ENCODE measurements around the gene CTBS. TPM values are rescaled to one million over a fixed set of nuclear protein-coding genes. Genes with fewer than 3 reads are reported as not detected.
A peak's percentile ranks its signal among the peaks of the same experiment; 100 is the strongest.
"Not testable (repeated sequence)": the region's sequence is repeated elsewhere in the genome, so short reads cannot be mapped to it uniquely, and the experiment has no call there.

Gene CTBS, protein sequence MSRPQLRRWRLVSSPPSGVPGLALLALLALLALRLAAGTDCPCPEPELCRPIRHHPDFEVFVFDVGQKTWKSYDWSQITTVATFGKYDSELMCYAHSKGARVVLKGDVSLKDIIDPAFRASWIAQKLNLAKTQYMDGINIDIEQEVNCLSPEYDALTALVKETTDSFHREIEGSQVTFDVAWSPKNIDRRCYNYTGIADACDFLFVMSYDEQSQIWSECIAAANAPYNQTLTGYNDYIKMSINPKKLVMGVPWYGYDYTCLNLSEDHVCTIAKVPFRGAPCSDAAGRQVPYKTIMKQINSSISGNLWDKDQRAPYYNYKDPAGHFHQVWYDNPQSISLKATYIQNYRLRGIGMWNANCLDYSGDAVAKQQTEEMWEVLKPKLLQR
- 5.9 and 6.3 TPM in 2 replicates for total RNA-seq

DNA sequence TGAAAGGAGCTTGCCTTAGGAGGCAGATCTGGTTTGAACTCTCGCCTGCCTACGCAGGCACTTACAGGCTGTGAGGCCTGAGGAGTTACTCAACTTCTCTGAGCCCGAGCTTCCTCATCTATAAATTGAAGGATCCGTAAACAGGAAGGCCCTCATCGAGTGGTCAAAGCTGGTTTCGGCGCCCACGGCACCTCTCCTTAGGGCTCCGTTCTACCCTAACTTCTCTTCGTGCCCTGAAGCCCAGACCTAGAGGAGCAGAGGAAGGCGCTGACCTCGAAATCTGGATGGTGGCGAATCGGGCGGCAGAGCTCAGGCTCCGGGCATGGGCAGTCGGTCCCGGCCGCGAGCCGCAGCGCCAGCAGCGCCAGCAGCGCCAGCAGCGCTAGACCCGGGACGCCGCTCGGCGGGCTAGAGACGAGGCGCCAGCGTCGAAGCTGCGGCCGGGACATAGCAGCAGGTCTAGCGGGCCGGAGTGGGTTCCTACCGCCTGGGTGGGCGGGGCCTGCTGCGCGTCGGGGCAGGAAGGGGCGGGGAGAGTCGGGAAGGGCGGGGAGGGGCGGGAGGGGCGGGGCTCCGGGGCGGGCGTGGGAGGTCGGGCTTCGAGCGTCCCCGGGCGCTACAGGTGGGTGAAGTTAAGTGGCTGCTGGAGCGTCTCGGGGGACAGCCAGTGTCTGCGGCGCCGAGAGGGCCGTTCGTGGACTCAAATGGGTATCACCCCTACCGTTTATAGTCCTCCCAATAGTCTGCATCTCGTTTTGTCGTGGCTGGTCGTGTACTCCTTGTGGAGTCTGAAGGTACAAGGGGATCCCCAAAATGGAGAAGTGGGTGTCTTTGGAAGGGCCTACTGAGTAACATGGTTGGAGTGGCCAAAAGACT lies at the start of gene CTBS:
Gene CTBS, minus strand, starts transcription at position 474 of the 876 bp plus-strand sequence. Its CDS starts 25 bp downstream, at position 449.
- DNase-seq (ENCODE audit: low read depth, low spot score), result peak; percentile 66

DNA sequence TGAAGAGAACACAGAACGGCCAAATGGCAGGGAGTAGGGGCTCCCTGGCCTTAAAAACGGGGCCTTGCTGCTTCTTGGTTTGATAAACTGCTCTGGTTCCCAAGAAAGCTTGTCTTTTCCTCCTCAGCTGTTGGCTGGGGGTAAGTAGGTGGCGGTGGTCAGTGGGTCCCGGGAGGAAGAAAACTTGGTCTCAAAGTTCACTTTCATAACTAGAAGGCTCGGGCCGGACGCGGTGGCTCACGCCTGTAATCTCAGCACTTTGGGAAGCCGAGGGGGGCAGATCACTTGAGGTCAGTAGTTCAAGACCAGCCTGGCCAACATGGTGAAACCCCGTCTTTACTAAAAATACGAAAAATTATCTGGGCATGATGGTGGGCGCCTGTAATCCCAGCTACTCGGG lies 47.3 kb upstream of the CTBS start:
- DNase-seq (ENCODE audit: low read depth, low spot score), result no peak

DNA sequence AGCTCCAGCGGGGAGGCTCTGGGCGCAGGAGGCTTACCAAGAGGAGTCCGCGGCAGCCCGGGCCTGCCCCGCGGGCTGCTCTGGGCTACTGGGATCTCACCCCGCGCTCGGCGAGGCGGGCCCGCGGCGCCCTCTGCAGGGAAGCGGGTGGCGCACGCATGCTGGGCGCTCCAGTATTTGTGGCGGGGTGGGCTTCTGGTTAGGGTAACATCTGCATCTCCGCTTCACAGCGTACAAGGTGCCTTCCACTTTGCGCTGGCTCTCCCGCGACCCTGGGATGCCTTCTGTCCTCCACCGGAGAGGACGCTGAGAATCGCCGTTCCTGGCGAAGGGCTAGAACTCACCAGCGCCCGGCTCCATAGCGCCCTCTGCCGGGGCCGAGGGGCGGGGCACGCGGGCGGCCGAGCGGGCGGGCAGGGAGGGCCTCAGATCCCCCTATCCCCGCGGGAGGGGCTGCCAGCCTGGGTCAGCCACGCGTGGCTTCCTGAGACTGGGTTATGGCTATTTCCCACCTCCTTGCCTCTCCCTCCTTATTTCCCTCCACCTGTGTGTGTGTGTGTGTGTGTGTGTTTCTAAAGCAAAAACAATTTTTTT lies 46.6 kb upstream of the CTBS start:
- DNase-seq (ENCODE audit: low read depth, low spot score), result peak; percentile 13

DNA sequence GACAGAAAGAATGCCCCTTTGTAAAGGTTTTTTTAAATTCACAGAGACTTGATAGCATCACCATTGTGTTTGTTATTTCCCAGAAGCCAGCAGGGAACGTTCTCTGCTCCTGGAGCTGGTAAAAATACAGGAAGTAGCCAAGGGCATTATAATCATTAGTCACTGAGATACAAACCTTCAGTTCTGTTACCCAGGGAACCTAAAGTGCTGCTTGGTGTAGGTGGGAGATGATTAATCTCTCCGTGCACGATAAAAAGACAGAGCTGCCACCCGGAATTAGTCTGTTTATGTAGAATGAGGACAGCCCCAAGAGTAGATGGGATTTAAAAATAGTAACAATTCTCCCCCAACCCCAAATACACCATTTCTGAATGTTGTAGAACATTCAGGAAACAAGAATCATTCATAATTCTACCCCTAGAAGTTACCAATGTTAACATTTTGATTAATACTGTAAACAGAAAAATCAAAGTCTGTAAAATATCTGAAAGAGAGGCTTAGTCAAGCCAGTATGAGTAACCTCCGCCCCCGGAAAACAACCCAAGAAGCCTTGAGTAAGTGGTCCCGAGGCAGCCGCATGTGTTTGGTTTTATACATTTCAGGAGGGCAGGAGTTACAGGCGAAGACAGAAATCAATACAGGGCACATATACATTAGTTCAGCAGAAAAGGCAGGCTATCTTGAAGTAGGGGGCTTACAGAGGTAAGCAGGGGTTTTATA lies 45.3 kb upstream of the CTBS start:
- DNase-seq (ENCODE audit: low read depth, low spot score), result peak; percentile 81

DNA sequence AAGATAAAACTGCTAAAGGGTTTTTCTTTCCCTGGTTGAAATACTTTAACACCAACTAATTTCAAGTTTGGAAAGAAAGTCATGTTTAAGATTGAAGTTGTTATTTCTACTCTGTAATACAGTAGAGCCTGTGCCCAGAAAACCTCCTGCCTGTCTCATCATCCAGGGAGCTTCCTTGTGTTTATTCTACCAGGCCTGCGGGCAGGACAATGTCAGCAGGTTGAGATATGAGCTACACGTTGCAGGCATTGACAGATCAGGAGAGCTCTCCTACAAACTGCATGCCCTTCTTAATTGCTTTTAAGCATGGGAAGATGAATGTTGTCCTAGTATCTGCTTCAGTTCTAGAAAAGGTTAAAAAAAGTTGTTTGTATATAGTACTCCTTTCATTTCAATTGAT lies 43.1 kb upstream of the CTBS start:
- no peak for DNase-seq (ENCODE audit: low read depth, low spot score)

DNA sequence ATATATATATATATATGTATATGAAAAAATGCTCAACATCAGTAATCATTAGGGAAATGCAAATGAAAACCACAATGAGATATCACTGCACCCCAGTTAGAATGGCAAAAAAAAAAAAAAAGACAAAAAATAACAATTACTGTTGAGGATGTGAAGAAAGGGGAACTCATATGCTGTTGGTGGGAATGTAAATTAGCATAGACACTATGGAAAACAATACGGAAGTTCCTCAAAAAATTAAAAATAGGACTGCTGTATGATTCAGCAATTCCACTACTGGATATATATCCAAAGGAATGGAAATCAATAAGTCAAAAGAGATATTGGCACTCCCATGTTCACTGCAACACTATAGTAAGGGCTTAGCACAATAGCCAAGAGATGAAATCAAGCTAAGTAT lies 41.5 kb upstream of the CTBS start:
- DNase-seq (ENCODE audit: low read depth, low spot score), result no peak

DNA sequence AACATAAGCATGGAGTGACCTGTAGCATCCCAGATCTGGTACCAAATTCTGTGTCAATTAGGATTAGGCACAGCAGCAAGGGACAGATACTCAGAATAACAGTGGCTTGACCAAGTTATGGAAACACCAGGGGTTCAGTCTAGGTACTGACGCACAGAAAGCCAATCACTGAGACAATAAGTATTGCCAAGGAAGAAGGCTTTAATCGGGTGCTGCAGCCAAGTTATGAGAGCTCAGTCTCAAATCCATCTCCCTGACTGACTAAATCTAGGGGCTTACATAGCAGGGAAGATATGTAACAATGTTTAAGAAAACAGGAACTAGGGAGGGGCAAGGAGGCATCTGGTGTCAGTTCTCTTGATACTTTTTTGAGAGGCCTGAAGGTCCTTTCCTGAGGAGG lies 39.6 kb upstream of the CTBS start:
- DNase-seq (ENCODE audit: low read depth, low spot score), result no peak

DNA sequence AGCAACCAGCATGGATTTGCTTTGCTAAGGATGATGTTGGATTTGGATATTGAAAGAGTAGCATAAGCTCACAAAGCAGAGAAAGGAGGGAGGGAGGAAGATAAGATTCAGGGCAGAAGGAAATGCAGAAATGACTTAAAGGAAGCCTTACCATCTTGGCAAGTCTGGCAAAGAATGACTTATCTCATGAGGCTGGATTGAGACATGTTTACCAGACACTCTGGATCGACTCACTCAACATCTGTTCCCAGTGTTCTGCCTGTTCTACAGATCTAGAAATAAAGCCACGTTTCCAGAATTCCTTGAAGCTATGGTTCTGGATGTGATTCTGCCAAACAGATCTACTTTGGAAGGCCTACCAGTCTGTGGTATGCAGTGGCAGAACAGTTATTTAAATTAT lies 38.8 kb upstream of the CTBS start:
- DNase-seq (ENCODE audit: low read depth, low spot score), result no peak

DNA sequence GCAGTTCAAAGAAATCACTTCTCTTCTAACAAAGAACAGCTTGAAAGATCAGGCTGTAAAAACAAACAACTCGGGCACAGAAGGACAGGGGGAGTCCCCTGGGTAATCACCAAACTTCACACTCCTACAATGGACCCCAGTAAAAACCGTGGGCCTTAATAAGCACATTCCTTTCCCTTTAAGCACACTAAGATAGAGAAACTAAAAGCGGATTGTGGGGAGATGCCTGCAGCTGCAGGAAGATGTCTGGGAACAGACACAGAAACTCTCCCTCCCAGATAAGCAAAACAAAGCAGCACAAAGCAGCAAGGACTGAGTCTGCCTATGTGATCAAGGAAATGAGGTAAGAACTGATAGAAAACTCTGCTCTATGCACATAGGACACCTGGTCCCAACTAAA lies 37.6 kb upstream of the CTBS start:
- peak; percentile 19 for DNase-seq (ENCODE audit: low read depth, low spot score)

DNA sequence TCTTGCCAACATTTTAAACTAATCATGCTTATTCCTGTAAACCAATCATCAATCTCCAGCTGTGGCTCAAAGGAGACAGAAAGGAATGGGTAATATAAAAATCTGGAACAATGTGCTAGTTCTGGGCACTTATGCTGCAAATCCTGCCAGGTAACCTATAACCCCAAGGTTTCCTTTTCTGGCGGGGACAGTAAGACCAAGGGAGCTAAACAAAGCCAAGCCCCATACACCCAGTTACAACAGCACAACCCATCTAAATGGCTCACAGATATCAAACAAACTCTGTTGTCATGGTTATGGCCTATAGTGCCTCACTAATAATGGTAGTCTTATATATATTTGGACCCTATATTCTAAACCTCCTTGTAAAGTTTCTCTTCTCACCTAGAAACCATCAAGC lies 36.9 kb upstream of the CTBS start:
- peak; percentile 49 for DNase-seq (ENCODE audit: low read depth, low spot score)

DNA sequence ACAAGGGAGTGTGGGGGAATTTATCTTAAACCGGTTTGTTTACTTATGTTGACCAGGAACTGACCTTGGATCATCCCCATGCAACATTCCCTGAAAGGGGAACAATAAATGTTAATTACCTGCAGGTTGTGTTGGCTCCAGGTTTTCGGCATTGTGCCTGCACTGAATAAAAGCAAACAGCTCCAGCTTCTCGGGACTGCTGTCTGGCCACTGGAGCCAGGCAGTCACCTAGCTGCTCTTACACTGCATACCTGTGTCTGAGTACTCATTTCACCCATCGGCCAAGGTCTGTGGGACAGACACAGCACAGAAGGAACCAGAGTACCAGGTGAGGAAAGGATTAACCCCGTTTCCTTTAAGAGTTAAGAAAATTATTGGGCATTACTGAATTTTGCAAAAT lies 32.7 kb upstream of the CTBS start:
- DNase-seq (ENCODE audit: low read depth, low spot score), result no peak

DNA sequence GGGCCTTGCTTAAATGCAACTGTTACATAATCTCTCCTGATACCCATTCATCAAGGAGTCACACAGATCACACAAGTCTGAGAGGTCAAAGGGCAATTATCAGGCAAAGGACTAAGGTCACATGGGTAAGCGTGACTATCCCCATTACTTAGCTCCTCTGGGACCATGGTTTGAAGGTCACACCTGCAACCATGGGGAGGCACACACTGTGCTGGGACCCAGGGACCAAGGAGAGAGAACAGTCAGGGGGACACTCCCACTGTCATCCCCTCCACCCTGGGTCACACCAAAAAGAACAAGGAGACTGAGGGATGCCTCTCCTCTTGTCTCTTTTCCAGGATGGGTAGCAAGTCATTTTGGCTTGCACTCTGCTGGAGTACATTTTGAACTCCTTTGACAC lies 30.9 kb upstream of the CTBS start:
- no peak for DNase-seq (ENCODE audit: low read depth, low spot score)

DNA sequence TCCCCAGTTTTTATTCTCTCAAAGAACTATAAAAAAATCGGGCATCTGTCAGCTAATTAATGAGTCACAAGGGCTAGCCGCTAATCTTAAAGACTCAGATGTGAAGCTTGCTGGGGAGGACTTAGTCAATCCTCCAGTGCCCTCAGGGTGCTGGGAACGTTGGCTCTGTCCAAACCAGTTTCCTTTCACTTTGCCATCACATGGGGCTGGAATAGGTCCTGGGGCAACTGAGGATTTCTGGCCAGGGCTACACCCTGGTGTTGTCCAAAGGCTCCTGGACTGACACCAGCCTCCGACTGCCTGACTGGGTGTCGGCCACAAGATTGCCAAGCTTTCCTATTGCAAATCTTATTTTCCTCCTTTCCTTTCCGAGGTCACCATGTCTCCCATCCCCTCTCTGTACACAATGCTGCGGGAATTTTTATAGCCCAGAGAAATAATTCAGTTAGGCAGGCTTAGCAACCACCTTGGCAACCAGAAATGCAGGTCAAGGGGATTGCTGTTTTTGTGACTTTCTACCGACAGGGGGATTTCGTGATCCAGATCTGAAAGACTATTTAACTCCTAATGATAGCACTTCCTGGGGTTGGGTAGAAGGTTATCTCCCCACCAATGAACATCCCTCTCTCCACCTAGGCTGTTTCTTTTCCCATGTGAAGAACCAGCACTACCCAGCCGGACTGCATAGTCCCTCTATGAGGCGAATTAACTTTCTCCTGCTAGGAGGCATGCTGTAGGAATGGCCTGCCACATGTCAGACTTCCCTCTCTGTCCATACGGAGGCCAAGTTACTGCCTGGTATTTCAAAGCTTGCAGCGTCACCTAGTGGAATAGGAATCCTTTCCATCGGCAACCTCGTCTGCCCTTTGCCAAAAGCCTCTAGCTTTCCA lies 29.9 kb upstream of the CTBS start:
- DNase-seq (ENCODE audit: low read depth, low spot score), result peak; percentile 83

DNA sequence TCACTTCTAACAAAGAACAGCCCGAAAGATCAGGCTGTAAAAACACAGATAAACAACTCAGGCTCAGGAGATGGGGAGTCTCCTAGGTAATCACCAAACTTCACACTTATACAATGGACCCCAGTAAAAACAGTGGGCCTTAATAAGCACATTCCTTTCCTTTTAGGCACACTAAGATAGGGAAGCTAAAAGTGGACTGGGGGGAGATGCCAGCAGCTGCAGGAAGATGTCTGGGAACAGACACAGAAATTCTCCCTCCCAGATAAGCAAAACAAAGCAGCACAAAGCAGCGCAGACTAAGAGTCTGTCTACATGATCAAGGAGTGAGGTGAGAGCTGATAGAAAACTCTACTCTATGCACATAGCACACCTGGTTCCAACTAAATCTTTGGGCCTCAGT lies 29.0 kb upstream of the CTBS start:
- DNase-seq (ENCODE audit: low read depth, low spot score), result peak; percentile 71

DNA sequence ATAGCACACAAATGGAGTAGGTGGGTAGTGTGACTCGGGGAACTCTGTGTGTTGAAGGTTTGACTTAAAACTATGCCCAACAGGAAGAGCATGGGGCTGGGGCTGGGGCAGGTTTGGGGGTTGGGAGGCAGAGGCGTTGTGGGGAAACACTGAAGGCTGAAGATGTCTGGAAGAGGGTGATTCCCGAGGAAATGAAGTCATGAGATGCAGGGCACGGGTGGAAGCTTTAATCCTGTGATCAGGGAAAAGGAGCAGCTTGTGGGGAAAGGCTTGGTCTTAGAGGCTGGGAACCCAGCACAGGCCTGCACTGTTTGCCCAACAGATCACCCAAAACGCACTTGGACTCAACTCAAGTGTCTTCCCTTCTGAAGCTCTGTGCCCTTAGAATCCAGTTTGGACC lies 26.6 kb upstream of the CTBS start:
- DNase-seq (ENCODE audit: low read depth, low spot score), result peak; percentile 8

DNA sequence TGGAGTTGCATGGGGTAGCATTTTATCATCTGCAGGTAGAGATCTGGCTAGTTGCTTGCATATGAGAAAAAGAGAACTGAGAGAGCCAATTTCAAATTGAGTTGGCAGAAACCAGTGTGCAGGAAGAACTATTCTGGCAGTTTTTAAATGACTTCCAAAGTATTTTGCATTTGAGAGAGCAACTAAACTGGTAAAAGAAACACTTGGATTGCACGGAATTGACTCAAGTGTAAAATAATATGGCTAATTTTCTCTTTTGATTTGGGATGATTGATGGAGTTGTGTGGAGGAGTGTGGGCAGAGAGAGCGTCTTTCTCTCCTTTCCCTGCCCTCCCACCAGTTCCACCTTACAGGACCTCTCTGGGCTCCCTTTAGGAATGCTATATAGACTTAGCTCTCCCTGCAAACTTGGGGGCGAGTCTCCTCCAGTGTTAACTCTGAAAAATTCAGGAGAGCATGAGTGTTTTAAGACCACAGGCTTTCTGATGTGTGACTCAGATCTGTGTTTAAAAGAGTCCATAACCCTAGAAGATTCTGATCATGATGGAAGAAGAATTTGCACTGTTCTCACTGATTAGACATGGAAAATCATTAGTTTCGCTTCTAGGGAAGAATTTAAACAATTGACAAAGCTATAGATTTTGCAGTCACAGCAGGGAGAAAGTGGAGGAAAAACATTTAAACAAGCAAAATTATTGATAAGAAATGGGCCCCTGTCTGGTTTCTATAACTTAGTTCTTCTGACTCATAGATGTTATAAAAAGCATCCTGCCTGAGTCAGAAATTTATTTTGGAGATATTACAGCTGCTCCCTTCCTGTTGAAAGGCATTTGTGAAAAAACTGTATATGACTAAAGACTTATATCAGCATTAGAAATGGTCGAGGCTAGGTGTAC lies 24.9 kb upstream of the CTBS start:
- peak; percentile 32 for DNase-seq (ENCODE audit: low read depth, low spot score)

DNA sequence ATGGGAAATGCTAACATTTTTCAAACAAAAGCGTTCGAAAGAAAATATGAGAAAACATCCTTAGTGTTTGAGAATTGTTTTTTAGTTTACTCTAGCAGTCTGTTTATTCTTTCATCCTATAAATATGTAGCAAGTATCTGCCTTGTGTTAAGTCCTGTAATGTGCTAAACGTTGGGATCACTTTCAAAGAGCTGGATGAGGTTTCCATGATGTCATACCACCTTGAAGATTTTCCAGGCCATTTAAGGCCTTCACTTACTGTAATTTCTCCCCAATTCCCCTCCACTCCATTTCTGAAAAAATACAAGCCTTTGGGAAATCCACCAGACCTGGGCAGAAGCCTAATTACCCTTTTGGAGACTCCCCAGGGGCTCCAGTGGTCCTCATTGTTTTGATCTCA lies 24.2 kb upstream of the CTBS start:
- DNase-seq (ENCODE audit: low read depth, low spot score), result no peak

DNA sequence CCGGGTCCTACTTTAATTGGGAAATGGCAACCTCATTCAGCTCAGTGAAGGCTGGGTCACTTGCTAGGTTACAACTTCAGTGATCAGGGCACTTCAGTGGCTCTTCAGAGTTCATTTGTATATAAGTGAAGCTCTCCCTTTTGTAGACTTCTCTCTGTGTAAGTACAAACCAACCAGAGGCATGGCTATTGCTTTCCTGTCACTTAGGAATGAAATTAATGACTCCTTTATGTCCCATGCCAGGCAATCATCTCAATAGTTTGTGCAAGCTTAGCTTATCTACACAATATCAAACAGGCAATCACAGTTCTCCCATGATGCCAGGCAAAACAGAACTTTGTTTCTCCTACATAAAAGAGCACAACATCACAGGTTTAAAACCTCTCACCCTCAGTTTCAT lies 22.8 kb upstream of the CTBS start:
- no peak for DNase-seq (ENCODE audit: low read depth, low spot score)

DNA sequence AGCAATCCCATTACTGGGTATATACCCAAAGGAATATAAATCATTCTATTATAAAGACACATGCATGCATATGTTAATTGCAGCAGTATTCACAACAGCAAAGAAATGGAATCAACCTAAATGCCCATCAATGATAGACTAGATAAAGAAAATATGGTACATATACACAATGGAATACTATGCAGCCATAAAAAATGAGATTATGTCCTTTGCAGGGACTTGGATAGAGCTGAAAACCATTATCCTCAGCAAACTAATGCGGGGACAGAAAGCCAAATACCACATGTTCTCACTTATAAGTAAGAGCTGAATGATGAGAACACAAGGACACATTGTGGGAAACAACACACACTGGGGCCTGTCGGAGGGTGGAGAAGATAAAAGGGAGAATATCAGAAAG lies 20.7 kb upstream of the CTBS start:
- DNase-seq (ENCODE audit: low read depth, low spot score), result not testable (repeated sequence)

DNA sequence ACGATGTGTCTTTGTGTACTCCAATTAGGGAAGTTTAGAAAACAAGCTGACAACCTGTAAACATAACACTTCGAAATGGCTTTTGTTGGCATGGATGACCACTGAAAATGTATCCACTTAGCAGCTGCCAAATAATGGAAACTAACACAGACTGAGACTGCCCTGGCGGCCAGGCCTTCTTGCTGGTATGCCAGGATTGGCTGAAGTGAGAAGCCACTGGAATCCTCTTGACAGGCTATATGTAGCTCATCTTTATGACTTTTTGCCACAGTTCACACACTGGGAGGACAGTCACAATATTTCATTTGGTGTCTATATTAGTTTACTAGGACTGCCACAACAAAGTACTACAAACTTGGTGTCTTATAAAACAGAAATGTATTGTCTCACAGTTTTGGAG lies 12.9 kb upstream of the CTBS start:
- DNase-seq (ENCODE audit: low read depth, low spot score), result no peak

All from pulmonary artery endothelial cell (primary cell).